GM20000 (cell line): Measurements from ENCODE around the gene PIGK.

Experiments
- DNase-seq: peaks from one replicate; pipeline ENCODE4 v3.0.0; 2012; ENCODE audit warnings: low spot score
- TF ChIP-seq, protein P1 (sequence below): IDR thresholded peaks from 2 replicates; pipeline ENCODE4 v1.5.1; 2012; ENCODE audit warnings: mild to moderate bottlenecking, control low read depth; ENCODE audit errors: extremely low read depth, missing control alignments

Gene PIGK

DNA sequence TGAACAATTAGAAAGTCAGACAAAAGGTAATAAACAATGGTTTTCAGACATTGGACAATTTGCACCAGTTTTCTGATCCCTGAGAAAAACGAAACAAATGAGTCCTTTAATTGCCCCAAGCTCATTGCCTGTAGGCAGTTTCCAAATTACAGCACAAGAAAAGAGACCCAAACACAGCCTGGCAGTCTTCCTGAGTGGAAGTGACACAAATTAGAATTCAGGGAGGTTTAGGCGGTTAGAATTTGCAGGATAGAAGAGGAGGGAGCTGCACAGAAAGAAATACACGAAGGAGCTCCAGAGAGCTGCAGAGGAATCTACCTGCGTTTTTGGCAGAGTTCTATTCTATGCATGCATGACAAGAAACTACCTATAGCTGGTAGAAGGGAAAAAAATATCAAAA lies 115.7 kb downstream of the PIGK start:
- TF ChIP-seq, protein P1, sequence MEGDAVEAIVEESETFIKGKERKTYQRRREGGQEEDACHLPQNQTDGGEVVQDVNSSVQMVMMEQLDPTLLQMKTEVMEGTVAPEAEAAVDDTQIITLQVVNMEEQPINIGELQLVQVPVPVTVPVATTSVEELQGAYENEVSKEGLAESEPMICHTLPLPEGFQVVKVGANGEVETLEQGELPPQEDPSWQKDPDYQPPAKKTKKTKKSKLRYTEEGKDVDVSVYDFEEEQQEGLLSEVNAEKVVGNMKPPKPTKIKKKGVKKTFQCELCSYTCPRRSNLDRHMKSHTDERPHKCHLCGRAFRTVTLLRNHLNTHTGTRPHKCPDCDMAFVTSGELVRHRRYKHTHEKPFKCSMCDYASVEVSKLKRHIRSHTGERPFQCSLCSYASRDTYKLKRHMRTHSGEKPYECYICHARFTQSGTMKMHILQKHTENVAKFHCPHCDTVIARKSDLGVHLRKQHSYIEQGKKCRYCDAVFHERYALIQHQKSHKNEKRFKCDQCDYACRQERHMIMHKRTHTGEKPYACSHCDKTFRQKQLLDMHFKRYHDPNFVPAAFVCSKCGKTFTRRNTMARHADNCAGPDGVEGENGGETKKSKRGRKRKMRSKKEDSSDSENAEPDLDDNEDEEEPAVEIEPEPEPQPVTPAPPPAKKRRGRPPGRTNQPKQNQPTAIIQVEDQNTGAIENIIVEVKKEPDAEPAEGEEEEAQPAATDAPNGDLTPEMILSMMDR, result no peak

DNA sequence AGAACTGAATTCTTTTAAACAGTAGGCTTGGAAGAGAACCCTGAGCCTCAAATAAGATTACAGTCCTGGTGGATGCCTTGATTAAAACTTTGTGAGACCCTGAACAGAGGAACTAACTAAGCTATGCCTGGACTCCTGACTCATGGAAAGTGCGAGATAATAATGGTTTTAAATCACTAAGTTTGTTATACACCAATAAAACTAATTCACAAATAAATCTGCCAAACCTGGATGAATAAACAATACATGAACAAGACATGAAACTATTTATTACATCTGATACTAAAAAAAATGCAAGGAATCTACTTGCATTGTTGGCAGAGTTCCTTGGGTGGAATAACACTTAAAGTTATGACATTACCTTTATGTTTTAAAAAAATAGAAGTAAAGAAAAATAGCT lies 118.4 kb downstream of the PIGK start:
- DNase-seq, result no peak
- TF ChIP-seq, protein P1, result no peak

More for the DNA sequence above, 115.7 kb downstream of the PIGK start:
- no peak for DNase-seq

DNA sequence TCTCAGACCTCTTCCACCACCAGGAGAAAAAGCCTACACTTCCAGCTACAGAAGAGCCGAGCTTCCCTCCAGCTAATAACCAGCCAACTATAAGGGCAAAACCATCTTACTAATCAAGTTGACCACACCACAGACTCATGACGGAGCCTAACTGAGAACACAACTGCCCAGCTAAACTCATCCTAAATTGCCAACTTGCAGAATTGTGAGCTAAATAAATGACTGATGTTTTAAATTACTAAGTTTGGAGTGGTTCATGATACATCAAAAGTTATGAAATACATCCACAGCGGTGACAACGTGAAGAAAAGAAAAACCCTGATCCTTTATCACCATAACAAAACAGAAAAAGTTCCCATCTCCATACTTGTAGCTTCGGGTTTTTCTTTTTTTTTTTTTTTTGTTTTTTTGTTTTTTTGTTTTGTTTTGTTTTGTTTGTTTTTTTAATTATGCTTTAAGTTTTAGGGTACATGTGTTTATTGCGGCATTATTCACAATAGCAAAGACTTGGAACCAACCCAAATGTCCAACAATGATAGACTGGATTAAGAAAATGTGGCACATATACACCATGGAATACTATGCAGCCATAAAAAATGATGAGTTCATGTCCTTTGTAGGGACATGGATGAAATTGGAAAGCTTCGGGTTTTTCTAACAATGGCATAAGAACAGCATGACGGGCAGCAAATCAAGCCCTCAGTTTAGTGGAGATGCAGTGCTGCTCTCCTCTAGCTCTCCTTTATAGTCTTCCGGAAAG lies 122.6 kb downstream of the PIGK start:
- TF ChIP-seq, protein P1, result no peak
- no peak for DNase-seq

DNA sequence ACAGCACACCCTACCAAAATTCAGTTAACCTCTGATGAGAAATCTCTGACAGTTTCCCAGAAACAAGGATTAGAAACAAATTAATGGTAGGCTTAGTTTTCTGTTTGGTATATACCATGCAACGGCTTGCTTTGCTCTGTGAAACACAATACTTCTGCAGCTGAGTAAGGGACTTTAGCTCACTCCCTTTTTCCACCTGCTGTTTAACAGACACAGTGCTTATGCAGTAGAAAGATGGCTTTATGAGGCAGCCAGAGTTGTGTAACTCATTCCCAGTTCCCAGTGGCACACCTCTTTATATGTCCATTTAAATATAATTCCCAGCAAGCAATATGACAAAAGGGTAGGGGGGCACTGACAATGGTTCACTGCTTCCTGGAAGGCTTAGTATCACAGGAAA lies 124.0 kb downstream of the PIGK start:
- no peak for DNase-seq
- TF ChIP-seq, protein P1, result no peak

DNA sequence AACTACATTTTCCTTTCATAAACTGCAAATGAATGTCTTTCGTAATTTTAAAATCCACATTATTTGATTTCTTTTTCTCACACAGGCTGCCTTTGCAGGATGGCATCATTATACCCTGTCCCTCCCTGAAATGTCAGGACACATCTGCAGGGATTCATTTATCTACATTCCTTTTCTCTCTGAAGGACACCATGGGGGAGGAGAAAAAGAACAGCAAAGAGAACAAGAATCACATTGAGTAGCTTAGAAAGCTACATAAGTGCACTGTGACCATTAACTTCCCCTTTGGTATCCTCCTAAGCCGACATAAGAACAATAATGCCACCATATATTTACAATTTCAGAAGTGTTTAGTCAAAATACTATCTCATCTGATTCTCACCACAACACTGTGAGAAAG lies 129.5 kb downstream of the PIGK start:
- DNase-seq, result no peak
- TF ChIP-seq, protein P1, result no peak

DNA sequence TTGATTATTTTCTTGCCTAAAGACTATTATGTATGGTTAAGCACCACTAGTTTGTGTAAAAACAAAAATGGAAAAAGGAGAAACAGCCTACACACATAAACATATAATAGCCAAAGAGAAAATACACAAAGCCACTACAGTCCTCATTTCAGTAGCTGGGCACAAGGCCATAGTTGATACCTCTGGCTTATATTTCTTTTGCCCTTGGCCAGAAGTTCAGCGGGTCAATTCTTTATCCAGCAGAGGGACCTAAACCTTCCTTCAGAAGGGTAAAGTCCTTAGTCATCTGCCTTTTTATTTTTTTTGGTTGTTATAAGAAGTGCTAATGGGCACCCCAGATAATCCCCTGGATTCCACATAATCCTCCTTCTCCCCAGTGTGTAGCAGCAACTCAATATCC lies 134.1 kb downstream of the PIGK start:
- no peak for DNase-seq
- TF ChIP-seq, protein P1, result no peak

DNA sequence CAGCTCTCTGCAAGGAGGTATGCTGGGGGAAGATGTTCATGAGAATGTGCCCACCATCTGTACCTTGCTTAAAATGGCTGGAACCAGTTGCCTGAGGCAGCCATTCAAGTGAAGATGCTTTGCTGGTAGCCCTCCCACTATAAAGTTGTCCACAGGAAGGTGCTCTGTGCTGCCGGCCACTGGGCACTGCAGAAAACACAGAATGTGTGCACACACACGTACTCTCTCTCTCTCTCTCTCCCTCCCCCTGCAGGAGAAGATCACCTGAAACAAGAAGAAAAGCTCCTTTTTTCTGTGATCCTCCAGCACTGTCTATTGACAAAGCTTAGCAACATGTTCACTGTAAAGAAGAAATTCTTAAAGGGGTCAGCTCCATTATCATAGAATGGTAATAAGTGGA lies 134.8 kb downstream of the PIGK start:
- TF ChIP-seq, protein P1, result no peak
- no peak for DNase-seq
